HG03571 (cell line): Measurements from ENCODE around the gene RRM1.
A peak's percentile ranks its signal among the peaks of the same experiment; 100 is the strongest.
"Not testable (repeated sequence)": the region's sequence is repeated elsewhere in the genome, so short reads cannot be mapped to it uniquely, and the experiment has no call there.

Experiments
- ATAC-seq: cut with Tn5 transposase; IDR thresholded peaks from one replicate; pipeline ENCODE4 v1.9.1; 2021; ENCODE audit not compliant: unreplicated experiment

The RRM1 gene

DNA sequence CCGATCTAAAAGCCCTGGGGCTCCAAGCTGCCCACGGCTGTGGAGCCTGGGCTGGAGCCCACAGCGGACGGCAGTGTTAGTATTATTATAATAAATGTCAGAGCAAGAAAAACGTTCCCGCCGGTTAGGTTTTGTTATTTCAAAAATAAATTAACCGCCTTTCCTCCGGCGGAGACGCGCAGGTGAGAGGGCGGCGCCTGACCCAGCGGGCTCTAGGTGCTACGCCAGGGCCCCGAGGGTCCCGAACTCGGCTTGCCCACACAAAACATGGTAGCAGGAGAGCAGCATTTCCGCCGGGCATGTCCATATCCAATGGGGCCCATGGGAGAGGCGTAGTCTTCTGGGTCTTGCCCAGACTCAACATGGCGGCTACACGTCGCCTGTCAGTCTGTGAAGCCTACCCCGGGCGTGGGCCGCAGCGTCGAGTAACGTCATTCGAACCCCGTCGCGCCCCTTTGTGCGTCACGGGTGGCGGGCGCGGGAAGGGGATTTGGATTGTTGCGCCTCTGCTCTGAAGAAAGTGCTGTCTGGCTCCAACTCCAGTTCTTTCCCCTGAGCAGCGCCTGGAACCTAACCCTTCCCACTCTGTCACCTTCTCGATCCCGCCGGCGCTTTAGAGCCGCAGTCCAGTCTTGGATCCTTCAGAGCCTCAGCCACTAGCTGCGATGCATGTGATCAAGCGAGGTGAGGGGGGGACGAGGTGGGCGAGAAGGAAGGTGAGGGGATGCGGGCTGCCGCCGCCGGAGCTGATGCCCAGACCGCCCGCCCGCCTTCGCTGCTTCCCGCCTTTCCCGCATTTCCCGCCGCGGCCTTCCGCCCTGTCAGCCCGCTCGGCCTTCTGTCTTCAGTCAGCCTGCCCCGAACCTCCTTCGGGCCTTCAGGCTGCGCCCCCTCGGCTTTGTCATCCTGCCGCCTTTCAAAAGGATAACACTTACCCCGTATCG is at the start of gene RRM1:
RRM1 (plus strand) TSS at position 452 of the 944 bp plus-strand sequence; CDS start at position 666, 214 bp downstream.
- ATAC-seq = peak; percentile 95

DNA sequence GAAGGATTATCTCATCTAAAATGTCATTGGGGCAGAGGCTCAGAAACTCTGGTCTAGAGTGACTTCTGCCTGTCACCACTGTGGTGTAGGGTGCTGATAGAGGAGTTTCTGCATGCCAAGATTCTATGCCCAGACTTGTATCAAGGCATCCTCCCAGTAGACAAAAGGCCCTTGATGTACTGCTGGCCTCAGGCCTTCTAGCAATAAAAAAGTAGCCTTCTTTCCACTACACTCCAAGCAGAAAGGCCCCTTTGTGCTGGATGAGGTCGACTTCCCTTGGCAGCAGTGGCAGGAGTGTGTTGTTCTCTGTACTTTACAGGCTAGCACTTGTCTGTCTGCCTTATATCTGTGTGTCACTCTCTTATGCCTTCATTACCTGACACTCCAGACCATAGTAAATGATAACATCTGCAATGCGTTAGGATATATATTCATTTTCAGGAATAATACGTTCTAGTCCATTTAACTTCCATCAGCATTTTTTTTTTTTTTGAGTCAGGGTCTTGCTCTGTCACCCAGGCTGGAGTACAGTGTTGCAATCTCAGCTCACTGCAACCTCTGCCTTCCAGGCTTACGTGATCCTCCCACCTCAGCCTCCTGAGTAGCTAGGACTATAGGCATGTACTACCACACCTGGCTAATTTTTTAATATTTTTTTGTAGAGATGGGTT is 49.5 kb upstream of the RRM1 start:
- ATAC-seq = no peak

DNA sequence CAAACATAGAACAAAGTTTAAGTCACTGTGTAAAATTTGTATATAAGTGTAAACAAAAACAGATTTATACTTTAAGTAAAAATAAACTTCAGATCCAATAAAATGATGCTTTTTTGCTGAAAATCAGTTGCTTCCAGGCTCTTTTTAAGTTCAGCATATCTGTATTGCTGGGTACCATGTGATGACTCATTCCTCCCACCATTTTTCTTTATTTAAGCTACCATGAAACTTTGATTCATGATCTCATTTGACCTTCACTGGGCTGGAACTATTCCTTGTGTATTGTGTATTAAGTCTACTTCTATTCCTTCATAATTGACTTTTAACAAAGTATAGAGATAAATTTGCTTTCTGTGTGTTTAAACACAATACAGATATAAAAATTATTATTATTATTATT is 46.3 kb upstream of the RRM1 start:
- no peak for ATAC-seq

DNA sequence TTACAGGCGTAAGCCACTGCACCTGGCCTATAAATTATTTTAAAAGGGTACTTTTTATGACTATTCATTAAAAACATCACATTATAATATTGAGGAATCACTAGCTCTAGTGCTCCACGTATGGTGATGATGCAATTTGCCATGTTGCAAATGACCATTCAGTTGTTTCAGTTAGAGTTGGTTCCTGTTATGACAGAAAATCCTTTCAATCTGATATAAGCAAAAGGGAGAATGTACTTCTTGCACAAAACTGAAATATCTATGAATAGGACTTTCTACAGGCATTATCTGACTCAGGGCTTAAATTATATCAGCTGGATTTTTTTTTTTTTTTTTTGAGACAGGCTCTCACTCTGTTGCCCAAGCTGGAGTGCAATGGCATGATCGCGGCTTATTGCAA is 45.6 kb upstream of the RRM1 start:
- no peak for ATAC-seq

DNA sequence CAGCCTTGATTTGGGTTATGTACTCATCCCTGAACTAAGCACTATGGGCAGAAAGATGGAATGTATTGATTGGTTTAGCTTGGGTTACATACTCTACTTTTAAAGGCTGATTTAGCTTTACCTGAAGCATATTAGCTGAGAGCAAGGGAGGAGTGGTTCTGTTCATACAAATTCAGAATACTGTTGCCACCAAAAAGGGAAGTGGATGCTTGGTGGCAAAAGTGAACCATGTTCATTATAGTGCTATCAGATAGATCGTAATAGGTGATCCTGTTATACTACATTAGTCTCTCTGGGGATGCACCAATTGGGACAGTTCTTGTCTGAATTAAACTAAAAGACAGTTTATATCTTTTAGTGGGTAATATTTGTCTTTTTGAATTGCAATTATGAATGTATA is 44.5 kb upstream of the RRM1 start:
- ATAC-seq = no peak

- not testable (repeated sequence) for ATAC-seq
Measured at GRCh38 chr11:4053200-4053599, 41.4 kb upstream of the RRM1 start.

DNA sequence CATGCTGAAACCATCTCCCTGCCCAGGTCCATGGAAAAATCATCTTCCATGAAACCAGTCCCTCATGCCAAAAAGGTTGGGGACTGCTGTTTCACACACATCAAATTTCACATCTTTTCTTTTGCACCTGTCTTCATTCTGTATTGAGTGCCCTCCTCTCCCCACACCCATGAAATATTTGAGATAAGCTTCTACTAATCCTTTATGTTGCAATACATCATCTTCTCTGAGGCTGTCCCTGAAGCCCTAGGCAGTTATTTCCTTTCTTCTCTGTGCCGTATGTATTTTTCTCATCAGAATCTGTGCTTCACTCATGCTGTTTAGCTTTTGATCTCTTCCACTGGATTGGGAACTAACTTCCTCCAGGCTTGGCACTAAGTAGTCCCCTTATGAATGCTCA is 40.0 kb upstream of the RRM1 start:
- ATAC-seq = no peak

- ATAC-seq = no peak
Measured at GRCh38 chr11:4059424-4059823, 35.2 kb upstream of the RRM1 start.

DNA sequence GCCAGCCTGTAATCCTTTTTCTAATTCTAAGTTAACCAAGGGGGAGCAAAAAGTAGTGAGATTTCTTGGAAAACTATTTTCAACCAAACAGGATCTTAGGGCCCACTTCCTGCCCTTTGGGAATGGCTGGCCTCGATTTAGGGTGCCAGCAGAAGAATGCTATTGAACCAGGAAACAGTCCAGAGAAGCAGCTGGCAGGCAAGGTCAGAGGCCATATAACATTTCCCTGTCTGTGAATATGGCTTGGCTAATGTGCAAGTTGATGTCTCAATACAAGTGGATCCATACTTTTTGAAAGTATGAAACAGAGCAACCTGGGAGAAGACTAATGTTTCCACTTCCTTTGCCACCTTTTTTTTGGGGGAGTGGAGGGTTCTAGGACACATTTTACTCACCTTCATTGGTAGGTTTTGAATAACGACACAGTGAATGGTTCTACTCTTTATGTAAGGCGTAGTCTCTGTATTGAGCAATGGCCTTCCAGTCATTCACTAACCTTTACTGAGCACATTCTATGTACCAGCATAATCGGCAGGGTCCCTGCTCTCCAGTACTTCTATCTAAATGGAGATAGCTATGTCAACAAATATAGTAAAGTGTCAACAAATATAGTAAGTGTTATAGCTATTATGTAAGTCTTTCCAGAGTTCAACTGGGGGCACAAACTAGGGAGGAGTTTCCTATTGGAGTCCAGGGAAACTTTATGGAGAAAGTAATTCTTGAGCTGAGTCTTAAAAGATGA is 34.2 kb upstream of the RRM1 start:
- no peak for ATAC-seq

GRCh38 chr11:4061700-4062099 is 32.9 kb upstream of the RRM1 start:
- ATAC-seq = no peak

DNA sequence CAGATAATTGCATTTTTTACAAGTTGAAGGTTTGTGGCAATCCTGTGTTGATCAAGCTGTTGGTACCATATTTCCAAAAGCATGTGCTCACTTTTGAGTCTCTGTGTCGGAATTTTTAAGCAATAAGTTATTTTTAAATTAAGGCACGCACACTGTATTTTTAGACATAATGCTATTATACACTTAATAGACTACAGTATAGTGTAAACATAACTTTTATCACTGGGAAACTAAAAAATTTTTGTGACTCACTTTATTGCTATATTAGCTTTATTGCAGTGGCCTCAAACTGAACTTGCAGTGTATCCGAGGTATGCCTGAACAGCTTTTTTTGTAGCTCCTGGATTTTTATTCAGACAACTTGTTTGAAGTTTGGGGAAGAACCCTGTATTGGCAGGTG is 31.3 kb upstream of the RRM1 start:
- no peak for ATAC-seq

DNA sequence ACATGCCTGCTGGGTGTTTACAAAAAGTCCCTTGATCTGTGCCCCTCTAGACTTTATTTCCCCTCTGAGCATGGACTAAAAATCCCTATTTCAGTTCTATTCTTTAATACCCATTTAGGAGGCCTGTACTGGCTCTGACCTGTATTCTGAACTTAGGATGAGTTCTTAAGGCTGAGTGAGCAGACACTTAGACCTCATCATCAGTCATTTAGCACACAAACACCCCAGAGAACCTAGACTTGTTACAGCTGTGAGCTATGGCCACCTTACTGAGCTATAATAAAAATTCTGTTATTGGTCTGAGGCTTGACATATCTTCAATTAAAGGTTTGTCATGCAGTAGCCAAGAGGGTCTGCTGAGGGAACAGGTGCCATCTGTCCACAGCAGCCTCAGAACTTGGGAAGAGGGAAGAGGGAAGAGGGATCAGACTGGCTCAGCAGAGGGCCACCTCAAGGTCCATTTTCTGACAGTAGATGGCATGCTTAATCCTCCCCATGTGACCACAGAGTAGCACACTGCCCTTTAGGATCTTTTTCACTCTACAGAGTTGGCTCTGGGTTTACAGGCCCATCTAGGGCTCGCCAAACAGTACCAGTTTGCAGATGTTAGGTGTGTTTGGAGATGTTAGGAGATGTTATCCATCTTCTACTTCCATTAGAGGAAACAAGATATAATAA is 30.2 kb upstream of the RRM1 start:
- ATAC-seq = no peak

GRCh38 chr11:4065086-4065485 is 29.5 kb upstream of the RRM1 start:
- no peak for ATAC-seq

- ATAC-seq = no peak
Measured at GRCh38 chr11:4065601-4066377, 28.8 kb upstream of the RRM1 start.

DNA sequence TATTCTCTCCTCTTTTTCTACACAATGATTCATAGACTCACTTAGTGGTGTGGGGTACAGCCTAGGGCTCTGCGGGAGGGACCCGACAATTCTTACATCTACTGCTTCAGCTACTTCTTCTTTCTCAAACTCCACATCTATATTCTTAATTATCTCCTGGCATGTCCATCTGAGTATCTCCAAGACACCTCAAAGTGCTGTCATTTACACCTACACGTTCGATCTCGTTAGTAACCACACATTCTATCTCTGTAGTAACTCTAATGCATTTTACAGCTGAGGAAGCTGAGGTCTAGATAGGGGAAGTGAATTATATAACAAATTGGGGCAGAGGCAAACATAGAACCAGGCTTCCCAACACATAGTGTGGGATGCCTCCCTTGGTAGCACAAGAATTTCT is 27.7 kb upstream of the RRM1 start:
- ATAC-seq = no peak

DNA sequence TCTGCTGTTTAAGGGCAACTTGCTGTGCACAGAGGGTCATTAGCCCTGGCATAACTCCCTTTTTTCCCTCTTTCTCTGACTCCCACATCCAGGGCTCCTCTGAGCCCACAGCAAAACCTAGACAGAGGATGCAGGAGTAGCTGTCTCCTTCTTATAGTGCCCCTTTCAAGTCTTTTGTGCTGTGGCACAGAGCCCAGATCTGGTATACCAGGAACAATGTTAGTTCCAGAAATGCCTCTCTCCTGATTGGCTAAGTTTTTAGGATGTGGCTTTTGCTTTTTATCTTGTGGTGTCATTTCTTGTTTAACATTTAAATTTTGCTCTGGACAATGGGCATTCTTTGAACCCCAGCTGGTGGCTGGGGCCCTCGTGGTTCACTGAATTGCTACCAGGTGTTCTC is 25.6 kb upstream of the RRM1 start:
- no peak for ATAC-seq

GRCh38 chr11:4071325-4071724 is 23.3 kb upstream of the RRM1 start:
- no peak for ATAC-seq

GRCh38 chr11:4071914-4072313 is 22.7 kb upstream of the RRM1 start:
- ATAC-seq = no peak

- ATAC-seq = no peak
Measured at GRCh38 chr11:4072668-4073285, 21.8 kb upstream of the RRM1 start.

DNA sequence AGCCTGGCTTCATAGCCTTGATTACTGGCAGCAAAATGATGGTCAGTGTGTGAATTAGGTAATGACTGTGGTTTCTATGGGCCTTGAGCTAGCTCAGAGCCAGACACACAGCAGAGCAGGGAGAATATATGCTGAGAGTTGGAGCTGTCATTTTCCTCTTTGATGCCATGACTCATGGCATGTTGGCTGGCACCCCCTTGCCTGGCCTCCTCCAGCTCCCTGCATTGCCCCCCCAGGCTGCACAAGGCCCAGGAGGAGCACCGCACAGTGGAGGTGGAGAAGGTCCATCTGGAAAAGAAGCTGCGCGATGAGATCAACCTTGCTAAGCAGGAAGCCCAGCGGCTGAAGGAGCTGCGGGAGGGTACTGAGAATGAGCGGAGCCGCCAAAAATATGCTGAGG is 20.3 kb upstream of the RRM1 start:
- ATAC-seq = no peak
